Thymus (tissue), 14 donors: ENCODE data around the gene HOTAIR. TPM values are rescaled to one million over a fixed set of nuclear protein-coding genes. Genes with fewer than 3 reads are reported as not detected.
A peak's percentile ranks its signal among the peaks of the same experiment; 100 is the strongest.

Experiments
- DNase-seq, 9 donors: peaks; one replicate each; pipeline ENCODE4 v3.0.0-alpha.2; 2013; ENCODE audit warnings: low spot score in 9 of 9, low read depth in 6 of 9, missing footprints in 1 of 9
- H3K27ac ChIP-seq, 2 donors: one replicate each; pipeline ENCODE4 v1.5.1; 2013; ENCODE audit warnings: control low read depth in 1 of 2, low read depth in 1 of 2, low read length in 1 of 2, mild to moderate bottlenecking in 1 of 2, moderate library complexity in 1 of 2
- H3K27me3 ChIP-seq, 2 donors: one replicate each; pipeline ENCODE4 v1.5.1; 2013; ENCODE audit warnings: low read length in 1 of 2; ENCODE audit not compliant: control insufficient read depth in 2 of 2, insufficient read depth in 1 of 2
- H3K36me3 ChIP-seq, 2 donors: one replicate each; pipeline ENCODE4 v1.5.1; 2013; ENCODE audit warnings: low read length in 1 of 2, mild to moderate bottlenecking in 1 of 2, moderate library complexity in 1 of 2; ENCODE audit not compliant: control insufficient read depth in 2 of 2, insufficient read depth in 2 of 2
- H3K4me1 ChIP-seq, 2 donors: one replicate each; pipeline ENCODE4 v1.5.1; 2013; ENCODE audit warnings: low read length in 2 of 2; ENCODE audit not compliant: control insufficient read depth in 2 of 2, insufficient read depth in 2 of 2
- H3K4me3 ChIP-seq, 2 donors: one replicate each; pipeline ENCODE4 v1.5.1; 2013; ENCODE audit warnings: low read length in 2 of 2, control low read depth in 1 of 2, mild to moderate bottlenecking in 1 of 2
- H3K9me3 ChIP-seq, 2 donors: one replicate each; pipeline ENCODE4 v1.5.1; 2013; ENCODE audit warnings: low read length in 1 of 2, mild to moderate bottlenecking in 1 of 2; ENCODE audit not compliant: control insufficient read depth in 2 of 2, insufficient read depth in 1 of 2
- WGBS: extraction: QIAGEN DNeasy Blood & Tissue Kit; methylation state at CpG from one replicate; pipeline ENCODE4 v1.1.7; 2013; 5-methylcytosine and 5-hydroxymethylcytosine counted together
- long read RNA-seq, 10 donors: transcript quantifications; one replicate each; lab custom pipeline, GENCODE V29; 2026
- polyA plus RNA-seq: library from polyadenylated mRNA; stranded (reverse); fragments of 200-250 nt; gene quantifications from one replicate; pipeline ENCODE4 v1.2.3, GENCODE V29; 2013
- total RNA-seq: library from RNA; stranded (reverse); fragments of 120-200 nt; gene quantifications from one replicate; pipeline ENCODE4 v1.2.4, GENCODE V29; 2013
- donor health status: healthy.

HOTAIR gene
- total RNA-seq: not detected
- polyA plus RNA-seq: 0.25 TPM
- long read RNA-seq, donor 1: 0 reads
- long read RNA-seq, donor 2: 0 reads
- long read RNA-seq, donor 3: 0 reads
- long read RNA-seq, donor 4: 0 reads
- long read RNA-seq, donor 5: 0 reads
- long read RNA-seq, donor 6: 0 reads
- long read RNA-seq, donor 7: 0 reads
- long read RNA-seq, donor 8: 0 reads
- long read RNA-seq, donor 9: 0 reads
- long read RNA-seq, donor 10: 0 reads

- peak within 1 kb of the TSS in 1 of 2 donors; percentile 30 for H3K4me3 ChIP-seq
These were observed at the start of gene HOTAIR for GRCh38 chr12:53974084-53975063. HOTAIR (minus strand) TSS chr12:53974954.

GRCh38 chr12:54024127-54024526 is 49.4 kb upstream of the HOTAIR start:
- WGBS: 32% methylated on average over 17 of the region's 17 CpGs
- DNase-seq: no peak
- H3K36me3 ChIP-seq: no peaks in the 10 kb centered on the region
- no peak overlapping the region for H3K27ac ChIP-seq
- no peak overlapping the region for H3K4me3 ChIP-seq
- peaks cover 89 to 100% of the 10 kb centered on the region in 2 donors for H3K27me3 ChIP-seq
- peaks cover 0 to 6% of the 10 kb centered on the region in 2 donors for H3K4me1 ChIP-seq
- peaks cover 0 to 6% of the 10 kb centered on the region in 2 donors for H3K9me3 ChIP-seq

More at GRCh38 chr12:53974084-53975063, at the start of gene HOTAIR:
- WGBS: 3% methylated on average over 63 of the region's 63 CpGs
- Histone ChIP-seq H3K9me3 (peaks cover 0 to 16% of the 10 kb centered on the region in 2 donors), H3K36me3 (no peaks in the 10 kb centered on the region), H3K27ac (no peak within 1 kb of the TSS), H3K4me1 (no peaks in the 10 kb centered on the region), H3K27me3 (peaks cover 87 to 100% of the 10 kb centered on the region in 2 donors)
- DNase-seq: no peak

GRCh38 chr12:54022960-54023884 is 48.5 kb upstream of the HOTAIR start:
- no peaks in the 10 kb centered on the region for H3K36me3 ChIP-seq
- WGBS: 37% methylated on average over 8 of the region's 8 CpGs
- peaks cover 1 to 13% of the 10 kb centered on the region in 2 donors for H3K4me1 ChIP-seq
- DNase-seq: no peak
- peaks cover 0 to 7% of the 10 kb centered on the region in 2 donors for H3K9me3 ChIP-seq
- H3K27ac ChIP-seq: no peak overlapping the region
- H3K27me3 ChIP-seq: peaks cover 89 to 100% of the 10 kb centered on the region in 2 donors
- H3K4me3 ChIP-seq: no peak overlapping the region

- WGBS: 27% methylated on average over 16 of the region's 16 CpGs
- peaks cover 92 to 100% of the 10 kb centered on the region in 2 donors for H3K27me3 ChIP-seq
- peaks cover 0 to 16% of the 10 kb centered on the region in 2 donors for H3K9me3 ChIP-seq
- H3K4me3 ChIP-seq: no peak overlapping the region
- peak overlapping the region in 1 of 2 donors; percentile 45 for H3K27ac ChIP-seq
- peak in 1 of 9 donors; percentile 30 for DNase-seq
- no peaks in the 10 kb centered on the region for H3K36me3 ChIP-seq
- peaks cover 3 to 23% of the 10 kb centered on the region in 2 donors for H3K4me1 ChIP-seq
These were observed 46.8 kb upstream of the HOTAIR start for GRCh38 chr12:54021432-54022013.

GRCh38 chr12:54020591-54021405 is 46.0 kb upstream of the HOTAIR start:
- peaks cover 3 to 23% of the 10 kb centered on the region in 2 donors for H3K4me1 ChIP-seq
- peaks cover 92 to 100% of the 10 kb centered on the region in 2 donors for H3K27me3 ChIP-seq
- DNase-seq: no peak
- H3K9me3 ChIP-seq: peaks cover 0 to 16% of the 10 kb centered on the region in 2 donors
- WGBS: 45% methylated on average over 23 of the region's 23 CpGs
- H3K4me3 ChIP-seq: no peak overlapping the region
- H3K27ac ChIP-seq: peak overlapping the region in 1 of 2 donors; percentile 45
- no peaks in the 10 kb centered on the region for H3K36me3 ChIP-seq

GRCh38 chr12:54019924-54020590 is 45.3 kb upstream of the HOTAIR start:
- Histone ChIP-seq H3K4me1 (peaks cover 3 to 23% of the 10 kb centered on the region in 2 donors), H3K27ac (no peak overlapping the region), H3K36me3 (no peaks in the 10 kb centered on the region), H3K4me3 (no peak overlapping the region), H3K9me3 (peaks cover 0 to 16% of the 10 kb centered on the region in 2 donors), H3K27me3 (peaks cover 93 to 100% of the 10 kb centered on the region in 2 donors)
- DNase-seq: no peak
- 32% methylated on average over 10 of the region's 10 CpGs for WGBS

GRCh38 chr12:54019091-54019811 is 44.5 kb upstream of the HOTAIR start:
- Histone ChIP-seq H3K36me3 (no peaks in the 10 kb centered on the region), H3K27ac (no peak overlapping the region), H3K4me1 (peaks cover 3 to 23% of the 10 kb centered on the region in 2 donors)

More at GRCh38 chr12:54019091-54019811, 44.5 kb upstream of the HOTAIR start:
- Histone ChIP-seq H3K27me3 (peaks cover 95 to 100% of the 10 kb centered on the region in 2 donors), H3K4me3 (peak overlapping the region in 1 of 2 donors; percentile 15), H3K9me3 (peaks cover 0 to 16% of the 10 kb centered on the region in 2 donors)
- WGBS: 18% methylated on average over 43 of the region's 43 CpGs
- DNase-seq: no peak
